Ishikawa (cell line): ENCODE data around the gene RER1.

Source experiments
- CEBPB ChIP-seq: IDR thresholded peaks from 2 replicates; pipeline ENCODE4 v1.6.1; 2012
- CREB1 ChIP-seq: IDR thresholded peaks from 2 replicates; pipeline ENCODE4 v1.6.1; 2012; ENCODE audit warnings: low read depth
- EGR1 ChIP-seq: IDR thresholded peaks from 2 replicates; pipeline ENCODE4 v1.6.1; 2012
- EP300 ChIP-seq: IDR thresholded peaks from 2 replicates; pipeline ENCODE4 v1.6.1; 2012; ENCODE audit warnings: borderline replicate concordance
- FOXM1 ChIP-seq: IDR thresholded peaks from 2 replicates; pipeline ENCODE4 v1.6.1; 2012; ENCODE audit warnings: low read depth, borderline replicate concordance
- MAX ChIP-seq: IDR thresholded peaks from 2 replicates; pipeline ENCODE4 v1.6.1; 2012
- NFIC ChIP-seq: IDR thresholded peaks from 2 replicates; pipeline ENCODE4 v1.6.1; 2012
- RAD21 ChIP-seq: IDR thresholded peaks from 2 replicates; pipeline ENCODE4 v1.6.1; 2012; ENCODE audit warnings: low read depth
- REST ChIP-seq: IDR thresholded peaks from 2 replicates; pipeline ENCODE4 v1.6.1; 2012; ENCODE audit warnings: low read depth, mild to moderate bottlenecking
- TAF1 ChIP-seq: IDR thresholded peaks from 2 replicates; pipeline ENCODE4 v1.6.1; 2012; ENCODE audit warnings: low read depth, mild to moderate bottlenecking
- TCF12 ChIP-seq: IDR thresholded peaks from 2 replicates; pipeline ENCODE4 v1.6.1; 2012; ENCODE audit warnings: low read depth
- TEAD4 ChIP-seq: IDR thresholded peaks from 2 replicates; pipeline ENCODE4 v1.6.1; 2012
- USF1 ChIP-seq: IDR thresholded peaks from 2 replicates; pipeline ENCODE4 v1.6.1; 2012
- YY1 ChIP-seq: IDR thresholded peaks from 2 replicates; pipeline ENCODE4 v1.6.1; 2012; ENCODE audit warnings: low read depth
- ZBTB7A ChIP-seq: IDR thresholded peaks from 2 replicates; pipeline ENCODE4 v1.6.1; 2012; ENCODE audit warnings: low read depth

The RER1 gene

GRCh38 chr1:2355373-2356261 lies 36.0 kb upstream of the RER1 start:
- no peak for TF ChIP-seq NFIC
- 0 out of 2 replicates have a peak, but pooled peaks have one; percentile 1 for TF ChIP-seq TEAD4

GRCh38 chr1:2356401-2356800 lies 35.2 kb upstream of the RER1 start:
- TF ChIP-seq EP300: no peak
- TF ChIP-seq USF1: no peak
- no peak for TF ChIP-seq ZBTB7A
- no peak for TF ChIP-seq EGR1
- TF ChIP-seq REST: no peak
- TF ChIP-seq CEBPB: no peak
- no peak for TF ChIP-seq RAD21
- TF ChIP-seq MAX: no peak
- TF ChIP-seq CREB1: no peak
- no peak for TF ChIP-seq YY1
- TF ChIP-seq TAF1: no peak
- no peak for TF ChIP-seq TCF12
- TF ChIP-seq FOXM1: no peak
- no peak for TF ChIP-seq TEAD4

GRCh38 chr1:2356911-2357845 lies 34.5 kb upstream of the RER1 start:
- TF ChIP-seq TEAD4: no peak
- TF ChIP-seq MAX: no peak
- no peak for TF ChIP-seq EGR1
- TF ChIP-seq CREB1: no peak
- TF ChIP-seq RAD21: no peak
- no peak for TF ChIP-seq TCF12
- no peak for TF ChIP-seq EP300
- TF ChIP-seq USF1: no peak
- TF ChIP-seq REST: no peak
- no peak for TF ChIP-seq YY1
- no peak for TF ChIP-seq FOXM1
- no peak for TF ChIP-seq TAF1
- no peak for TF ChIP-seq NFIC
- TF ChIP-seq CEBPB: no peak
- no peak for TF ChIP-seq ZBTB7A

GRCh38 chr1:2358072-2358471 lies 33.6 kb upstream of the RER1 start:
- TF ChIP-seq NFIC: no peak
- TF ChIP-seq ZBTB7A: no peak
- no peak for TF ChIP-seq TEAD4
- TF ChIP-seq EP300: no peak
- TF ChIP-seq YY1: no peak
